Stimulated activated CD4-positive, alpha-beta T cell treated with anti-CD3 and anti-CD28 coated beads, Interleukin-12 subunit alpha, Interleukin-12 subunit beta, amount 100 ng/mL, for 4 hours (primary cell): ENCODE measurements around the gene ANGPT4.
"Not testable (repeated sequence)": the region's sequence is repeated elsewhere in the genome, so short reads cannot be mapped to it uniquely, and the experiment has no call there.

Source experiments
- DNase-seq: peaks from one replicate; pipeline ENCODE4 v3.0.0-alpha.2; 2020

Gene ANGPT4

DNA sequence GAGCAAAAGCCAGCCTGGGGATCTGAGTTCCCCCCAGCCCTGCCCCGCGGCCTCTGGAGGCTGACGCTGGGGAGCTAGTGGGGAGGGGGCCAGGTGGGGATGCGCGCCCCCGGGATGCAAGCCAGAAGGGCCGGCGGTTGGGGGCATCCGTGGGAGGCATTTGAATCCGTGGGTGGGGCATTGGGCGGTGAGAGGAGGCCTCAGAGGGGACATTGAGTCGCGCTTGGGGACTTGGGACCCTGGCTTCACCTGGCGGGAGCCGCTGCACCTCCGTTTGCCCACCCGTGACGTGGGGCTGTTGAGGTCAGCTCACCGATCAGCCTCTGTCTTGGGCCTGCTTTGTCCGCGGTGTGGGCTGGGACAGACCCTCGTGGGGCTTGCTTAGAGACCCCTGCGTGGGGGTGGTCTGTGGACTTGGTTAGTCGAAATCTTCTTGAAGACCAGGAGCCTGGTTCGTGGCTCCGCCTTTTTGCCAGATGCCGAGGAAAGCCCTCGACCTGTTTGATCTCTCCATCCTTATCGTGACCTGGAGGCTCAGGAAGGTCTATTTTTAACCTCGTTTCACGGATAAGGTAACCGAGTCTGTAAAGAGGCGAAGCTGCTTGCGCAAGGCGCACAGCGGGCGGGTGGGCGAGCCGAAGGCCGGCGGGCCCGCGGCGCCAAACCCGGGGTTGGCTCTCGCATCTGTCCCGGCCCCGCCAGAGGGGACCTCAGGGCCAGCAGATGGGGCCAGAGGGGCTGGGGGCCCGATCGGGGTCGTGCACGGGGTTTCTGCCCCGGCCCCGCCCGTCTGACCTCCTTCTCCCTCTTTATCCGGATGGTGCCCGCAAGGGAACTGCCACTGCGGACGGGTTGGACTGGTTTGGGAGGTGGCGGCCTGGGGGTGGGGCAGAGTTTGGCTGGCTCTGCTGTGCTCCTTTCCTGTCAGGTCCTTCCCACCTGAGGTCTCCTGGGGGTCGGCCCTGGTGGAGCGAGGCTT lies 74.3 kb downstream of the ANGPT4 start:
- no peak for DNase-seq

DNA sequence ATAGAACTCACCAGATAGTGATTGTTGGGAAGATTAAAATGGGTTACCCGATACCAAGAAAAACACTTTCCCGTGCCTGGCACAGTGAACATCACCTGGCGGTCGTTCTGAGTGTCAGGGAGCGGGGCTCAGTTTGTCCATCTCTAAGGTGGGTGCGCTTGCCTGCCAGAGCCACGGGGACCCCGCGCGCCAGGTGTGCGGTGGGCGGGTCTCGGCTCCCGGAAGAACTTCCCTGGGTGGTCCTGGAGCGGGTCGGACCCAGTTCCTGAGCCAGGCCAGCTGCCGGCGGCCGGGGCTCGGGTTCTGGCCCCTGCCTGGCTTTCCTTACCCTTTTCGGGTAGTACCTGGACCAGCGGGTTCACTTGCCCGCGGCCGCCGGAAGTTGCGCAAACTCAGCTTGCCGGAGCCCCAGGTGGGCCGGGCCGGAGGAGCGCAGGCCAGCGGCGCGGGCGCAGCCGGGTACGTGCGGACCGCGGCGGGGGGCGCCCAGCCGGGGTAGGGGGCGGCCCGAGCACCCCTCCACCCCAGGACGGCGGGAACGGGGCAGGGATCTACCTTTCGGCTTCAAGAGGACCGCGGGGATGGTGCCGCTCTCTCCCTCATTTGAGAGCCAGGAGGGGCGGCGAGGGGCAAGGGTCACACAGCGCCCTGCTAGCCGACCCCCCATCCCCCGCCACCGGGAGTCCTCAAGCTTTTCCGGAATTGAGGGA lies 75.1 kb downstream of the ANGPT4 start:
- DNase-seq = no peak

DNA sequence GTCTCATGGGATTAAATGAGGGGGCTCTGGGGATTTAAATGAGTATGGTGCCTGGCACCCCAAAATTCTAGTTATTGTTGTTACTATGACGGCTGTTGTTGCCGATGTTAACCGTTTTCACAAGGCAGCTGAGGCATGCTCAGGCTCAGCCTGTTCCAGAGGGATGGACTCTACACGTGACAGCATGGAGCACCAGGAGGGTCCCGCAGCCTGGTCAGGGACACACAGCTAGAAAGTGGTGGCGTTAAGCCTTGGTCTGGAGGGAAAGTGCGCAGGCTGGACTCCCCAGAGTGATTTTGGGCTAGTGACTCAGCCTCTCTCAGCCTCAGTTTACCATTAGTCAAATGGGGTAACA lies 75.7 kb downstream of the ANGPT4 start:
- DNase-seq = no peak

DNA sequence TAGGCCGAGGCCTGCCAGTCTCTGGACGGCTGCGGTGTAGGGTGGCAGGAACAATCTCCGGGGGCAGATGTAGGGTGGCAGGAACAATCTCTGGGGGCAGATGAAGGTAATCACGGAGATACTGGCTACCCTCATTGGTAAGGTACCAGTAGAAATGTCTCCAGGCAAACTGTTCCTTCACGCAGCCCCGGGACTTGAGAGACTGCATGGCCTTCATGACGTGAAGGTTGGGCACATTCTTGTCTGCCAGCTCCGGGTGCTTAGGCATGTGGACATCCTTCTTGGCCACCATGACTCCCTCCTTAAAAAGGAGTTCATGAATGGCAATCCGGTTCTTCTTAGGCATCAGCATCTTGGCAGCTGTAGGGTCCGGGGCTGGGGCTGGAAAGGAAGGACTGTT lies 76.5 kb downstream of the ANGPT4 start:
- DNase-seq = no peak

DNA sequence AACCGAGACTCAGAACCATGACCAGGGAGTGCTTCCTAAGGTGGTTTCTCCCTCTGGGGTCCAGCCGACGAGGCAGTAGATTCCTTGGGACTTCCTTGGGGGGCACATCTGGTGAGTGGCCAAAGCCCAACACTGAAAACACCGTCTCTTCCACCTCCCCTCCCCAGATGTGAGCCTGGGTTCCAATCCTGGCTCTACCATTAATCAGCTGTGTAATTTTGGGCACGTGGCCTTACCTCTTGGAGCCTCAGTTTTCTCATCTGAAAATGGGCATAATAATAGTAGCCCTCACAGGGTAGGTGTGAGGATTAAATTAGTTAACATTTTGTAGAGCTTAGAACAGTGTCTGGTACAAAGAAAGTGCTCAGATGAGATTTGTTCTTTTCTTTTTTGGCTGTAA lies 77.1 kb downstream of the ANGPT4 start:
- DNase-seq = no peak

DNA sequence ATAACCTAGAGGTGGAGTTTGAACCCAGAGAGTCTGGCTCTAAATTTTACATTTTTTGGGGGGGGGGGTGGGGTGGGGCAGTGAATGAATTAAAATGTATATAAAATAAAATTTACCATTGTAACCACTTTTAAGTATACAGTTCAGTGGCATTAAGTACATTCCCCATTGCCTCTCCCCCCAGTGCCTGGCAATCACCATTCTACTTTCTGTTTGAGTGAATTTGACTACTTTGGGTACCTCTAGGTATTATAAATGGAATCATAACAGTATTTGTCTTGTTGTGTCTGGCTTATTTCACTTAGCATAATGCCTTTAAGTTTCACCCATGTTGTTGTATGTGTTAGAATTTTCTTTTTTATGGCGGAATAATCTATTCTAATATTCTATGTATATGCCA lies 79.9 kb downstream of the ANGPT4 start:
- DNase-seq = no peak

DNA sequence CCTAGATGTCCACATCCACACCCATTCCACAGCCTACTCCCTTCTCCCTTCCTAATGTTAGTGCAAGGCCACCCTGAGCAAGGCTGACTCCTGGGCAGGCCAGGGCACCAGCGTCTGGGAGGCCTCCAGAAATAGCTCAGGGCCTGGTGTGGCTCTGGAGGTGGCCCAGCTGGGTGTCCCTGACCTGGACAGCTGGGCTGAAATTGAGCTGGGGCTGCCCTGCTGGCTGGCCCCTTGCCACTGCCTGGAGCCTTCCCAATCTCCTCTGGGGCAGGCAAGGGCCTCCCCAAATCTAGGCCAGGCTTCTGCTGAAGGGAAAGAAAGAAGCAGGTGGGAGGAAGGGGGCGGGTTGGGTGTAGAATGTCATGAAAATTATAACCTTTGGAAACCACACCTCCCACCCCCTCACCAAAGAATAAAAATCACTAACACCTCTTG lies 80.5 kb downstream of the ANGPT4 start:
- DNase-seq = no peak

DNA sequence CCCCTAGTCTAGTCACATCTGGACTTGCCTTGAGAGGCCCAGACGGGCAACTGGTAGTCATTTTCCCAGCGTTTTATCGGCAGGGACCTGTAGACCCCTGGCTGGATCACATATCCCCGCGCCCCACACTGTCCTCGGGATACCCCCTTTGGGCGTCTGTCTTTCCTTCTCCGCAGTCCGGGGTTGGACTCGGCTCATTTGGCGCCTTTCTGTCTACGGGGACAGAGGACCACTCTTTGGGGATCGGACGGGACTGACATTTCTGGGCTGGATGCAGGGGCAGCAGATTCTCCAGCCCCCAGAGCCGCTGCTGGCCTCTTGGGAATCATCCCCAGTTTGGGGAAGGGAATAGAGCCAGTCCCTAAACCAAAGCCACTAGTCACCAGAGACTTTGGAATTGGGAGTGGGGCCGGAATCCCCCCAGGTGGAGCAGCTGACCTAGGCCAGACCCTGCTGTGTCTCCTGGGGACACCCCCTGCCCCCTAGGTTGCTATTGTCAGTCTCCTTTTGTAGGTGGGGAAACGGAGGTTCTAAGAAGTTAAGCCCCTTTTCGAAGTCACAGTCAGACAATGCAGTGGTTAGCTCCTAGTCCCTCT lies 81.9 kb downstream of the ANGPT4 start:
- DNase-seq = no peak

DNA sequence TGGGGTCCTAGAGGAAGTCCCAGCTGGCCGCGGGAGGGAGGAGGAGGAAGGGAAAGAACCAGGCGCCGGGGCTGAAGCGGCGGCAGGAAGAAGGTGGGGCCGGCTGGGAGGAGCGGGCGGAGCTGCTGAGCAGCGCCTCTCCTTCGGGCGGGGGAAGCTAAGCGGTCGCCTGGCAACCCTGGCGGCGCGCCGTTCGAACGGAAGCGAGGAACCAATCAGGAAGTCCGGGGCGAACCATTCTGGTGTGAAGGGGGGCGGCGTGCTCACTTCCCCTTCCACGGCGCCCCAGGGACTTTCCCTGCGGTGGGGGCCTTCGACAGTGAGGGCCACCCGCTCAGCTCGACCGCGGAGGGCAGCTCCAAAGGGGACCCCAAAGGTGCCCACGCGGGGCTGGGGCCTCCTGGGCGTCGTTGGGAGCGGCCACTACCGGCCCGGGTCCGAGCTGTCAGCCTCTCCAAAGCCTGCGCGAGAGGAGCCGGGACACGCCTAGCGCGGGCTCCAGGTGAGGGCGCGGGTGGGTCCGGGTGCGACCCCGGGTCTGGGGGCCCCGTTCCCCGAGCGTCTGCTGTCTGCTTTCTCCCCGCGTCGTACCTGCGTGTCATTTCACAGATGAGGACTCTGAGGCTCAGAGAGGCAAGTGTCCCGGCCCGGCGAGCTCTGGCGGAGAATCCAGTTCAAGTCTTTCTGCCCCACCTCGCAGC lies 82.5 kb downstream of the ANGPT4 start, which contains the start of gene FAM110A:
TSS of gene FAM110A (plus strand) at position 266 of the 701 bp plus-strand sequence. CDS start 11,090 bp downstream, outside the sequence.
- DNase-seq = peak; percentile 91

DNA sequence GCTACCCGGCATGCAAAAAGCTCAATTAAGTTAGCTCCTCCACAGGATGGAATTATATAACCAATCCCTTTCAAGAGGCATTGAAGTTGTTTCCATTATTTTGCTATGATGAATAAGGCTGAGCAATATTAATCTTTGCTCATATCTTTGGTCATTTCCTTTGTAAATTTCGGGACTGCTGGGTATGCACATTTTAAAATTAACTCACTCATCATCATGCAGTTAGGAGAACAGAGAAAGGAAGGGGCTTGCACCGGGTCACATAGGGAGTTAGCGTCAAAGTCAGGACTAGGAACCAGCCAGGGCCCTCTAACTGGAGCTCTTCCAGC lies 83.0 kb downstream of the ANGPT4 start:
- no peak for DNase-seq

DNA sequence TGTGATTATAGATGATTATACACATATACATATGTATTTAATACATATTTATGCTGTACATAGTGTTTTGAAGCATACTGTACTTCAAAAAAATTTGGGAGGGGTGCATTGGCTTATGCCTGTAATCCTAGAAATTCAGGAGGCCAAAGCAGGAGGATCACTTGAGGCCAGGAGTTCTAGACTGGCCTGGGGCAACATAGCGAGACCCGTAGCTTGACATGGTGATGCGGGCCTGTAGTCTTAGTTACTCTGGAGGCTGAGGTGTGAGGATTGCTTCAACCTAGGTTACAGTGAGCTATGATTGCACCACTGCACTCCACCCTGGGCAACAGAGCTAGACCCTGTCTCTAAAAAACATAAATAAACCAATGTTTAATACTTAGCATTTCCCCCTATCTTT lies 84.2 kb downstream of the ANGPT4 start:
- DNase-seq = no peak

DNA sequence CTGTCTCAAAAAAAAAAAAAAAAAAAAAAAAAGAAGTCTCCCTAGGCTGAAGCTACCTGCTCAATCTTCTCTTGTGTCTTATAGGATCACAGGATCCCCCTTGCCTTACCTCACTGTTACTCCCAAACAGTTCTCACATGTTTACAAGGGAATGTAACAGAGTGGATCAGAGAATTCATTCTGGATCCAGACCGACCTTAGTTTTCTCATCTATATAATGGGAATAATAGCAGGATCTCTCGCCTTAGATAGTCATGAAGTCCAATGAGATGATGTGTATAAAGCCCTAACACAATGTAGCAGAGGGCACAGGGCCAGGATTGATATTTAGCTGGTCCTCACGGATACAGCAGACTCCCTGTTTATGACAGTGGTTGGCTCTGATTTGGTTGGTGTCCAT lies 84.9 kb downstream of the ANGPT4 start:
- no peak for DNase-seq

DNA sequence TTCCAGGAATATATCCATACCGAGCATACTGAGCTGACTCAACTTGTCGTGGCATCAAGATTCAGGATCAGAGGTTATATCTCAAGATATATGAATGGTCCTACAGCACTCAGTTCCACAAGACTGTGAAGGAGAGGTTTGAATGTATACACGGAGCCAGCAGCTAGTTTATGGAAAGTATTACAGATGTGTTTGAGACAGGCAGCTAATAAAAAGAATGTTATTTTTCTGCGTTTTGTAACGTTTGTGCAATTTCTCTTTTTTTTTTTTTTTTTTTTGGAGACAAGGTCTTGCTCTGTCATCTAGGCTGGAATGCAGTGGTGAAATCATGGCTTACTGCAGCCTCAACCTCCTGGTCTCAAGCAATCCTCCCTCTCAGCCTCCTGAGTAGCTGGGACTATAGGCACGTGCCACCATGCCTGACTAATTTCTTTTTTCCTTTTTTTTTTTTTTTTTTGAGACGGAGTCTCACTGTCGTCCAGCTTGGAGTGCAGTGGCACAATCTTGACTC lies 86.1 kb downstream of the ANGPT4 start:
- DNase-seq = no peak

DNA sequence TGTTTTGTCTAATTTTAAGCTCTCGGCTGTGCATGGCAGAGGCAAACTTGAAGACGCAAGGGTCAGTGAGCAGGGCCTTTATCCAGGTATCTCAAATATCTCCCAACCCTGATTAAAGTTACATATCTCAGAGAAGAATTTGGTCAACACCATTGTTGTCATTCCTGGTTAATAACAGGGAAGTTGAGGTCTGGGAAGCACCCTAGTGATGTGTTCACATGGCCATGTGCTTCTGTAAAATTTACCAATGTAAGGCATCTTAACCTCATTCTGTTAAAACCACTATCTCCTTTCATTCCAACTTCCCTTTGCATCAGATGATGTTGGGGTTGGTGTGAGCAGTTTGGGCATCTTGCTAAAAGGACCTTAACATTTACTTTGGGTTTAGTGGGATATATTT lies 86.6 kb downstream of the ANGPT4 start:
- no peak for DNase-seq

DNA sequence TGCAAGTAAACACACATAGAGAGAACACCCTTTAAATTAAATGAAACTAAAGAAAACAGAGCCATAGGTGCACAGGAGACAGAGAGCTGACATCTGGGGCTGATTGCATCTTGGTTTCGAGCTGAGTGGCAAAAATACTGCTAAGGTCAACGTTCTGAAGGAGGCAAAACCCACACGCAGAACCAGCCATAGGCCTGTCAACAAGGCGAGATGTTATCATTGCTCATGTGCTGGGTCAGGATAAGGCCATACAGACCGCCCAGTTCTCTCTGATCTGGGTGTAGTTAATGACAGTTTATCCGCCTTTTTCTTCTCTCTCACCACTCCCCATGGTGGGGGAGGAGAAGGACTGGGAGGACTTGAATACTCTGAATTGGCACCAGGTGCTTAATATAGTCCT lies 87.1 kb downstream of the ANGPT4 start:
- no peak for DNase-seq

DNA sequence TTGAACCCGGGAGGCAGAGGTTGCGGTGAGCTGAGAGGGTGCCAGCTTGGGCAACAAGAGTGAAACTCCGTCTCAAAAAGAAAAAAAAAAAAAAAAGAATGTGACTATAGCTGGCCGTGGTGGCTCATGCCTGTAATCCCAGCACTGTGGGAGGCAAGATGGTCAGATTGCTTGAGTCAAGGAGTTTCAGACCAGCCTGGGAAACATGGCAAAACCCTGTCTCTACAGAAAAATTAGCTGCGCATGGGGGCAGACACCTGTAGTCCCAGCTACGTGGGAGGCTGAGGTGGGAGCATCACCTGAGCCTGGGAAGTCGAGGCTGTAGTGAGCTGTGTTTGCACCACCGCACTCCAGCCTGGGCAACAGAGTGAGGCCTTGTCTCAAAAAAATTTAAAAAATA lies 88.2 kb downstream of the ANGPT4 start:
- DNase-seq = not testable (repeated sequence)

DNA sequence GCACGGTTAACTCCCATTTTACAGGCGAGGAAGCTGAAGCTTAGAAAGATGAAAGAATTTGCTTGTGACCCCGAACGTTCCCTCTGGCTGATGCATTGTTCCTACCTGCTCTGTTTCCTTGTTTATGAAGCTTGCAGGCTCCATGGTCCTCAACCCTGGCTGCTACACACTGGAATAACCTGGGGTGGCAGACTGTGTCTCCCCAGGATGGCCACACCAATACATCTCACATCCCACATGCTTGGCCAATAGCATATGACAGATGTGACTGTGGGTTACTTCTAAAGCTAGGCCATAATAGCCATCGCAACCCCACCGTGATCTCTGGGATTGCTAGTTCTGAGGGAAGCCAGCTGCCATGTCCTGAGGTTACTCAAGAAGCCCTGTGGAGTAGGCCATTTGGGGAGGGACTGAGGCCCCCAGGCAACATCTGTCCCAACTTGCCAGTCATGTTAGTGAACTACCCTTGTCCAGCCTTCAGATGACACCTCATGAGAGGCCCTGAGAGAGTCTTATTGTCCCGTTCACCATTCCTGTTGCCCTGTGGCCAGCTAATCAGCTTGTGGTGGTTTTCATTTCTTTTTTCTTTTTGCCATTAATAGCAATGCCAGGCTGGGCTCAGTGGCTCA lies 89.3 kb downstream of the ANGPT4 start:
- no peak for DNase-seq

DNA sequence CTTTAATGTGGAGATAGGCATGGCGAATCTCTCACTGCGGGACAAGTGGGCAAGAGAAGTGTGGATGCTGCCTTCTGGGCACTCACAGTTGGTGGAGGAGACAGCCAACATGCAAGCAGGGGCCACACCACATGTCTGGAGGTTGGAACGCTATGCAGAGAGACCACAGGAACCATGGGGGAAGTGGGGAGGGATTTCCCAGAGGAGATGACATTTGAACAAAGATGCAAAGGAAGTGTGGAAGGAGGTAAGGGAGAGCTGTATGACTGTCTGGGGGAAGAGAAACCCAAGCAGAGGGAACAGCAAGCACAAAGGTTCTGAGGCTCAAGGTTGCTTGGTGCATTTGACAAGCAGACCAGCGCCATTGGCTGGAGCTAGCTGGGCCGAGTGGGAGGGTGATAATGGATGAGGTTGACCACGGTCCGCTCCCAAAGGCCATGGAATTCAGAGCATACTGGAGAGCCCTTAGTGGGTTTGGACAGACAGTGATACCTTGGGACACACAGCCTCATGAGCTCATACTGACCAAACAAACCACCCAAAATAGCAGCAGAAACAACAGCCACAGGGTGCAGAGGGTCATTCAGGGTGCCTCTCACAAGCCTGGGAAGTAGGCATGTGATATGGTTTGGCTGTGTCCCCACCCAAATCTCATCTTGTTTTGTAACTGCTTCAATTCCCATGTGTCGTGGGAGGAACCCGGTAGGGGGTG lies 90.3 kb downstream of the ANGPT4 start:
- DNase-seq = no peak

DNA sequence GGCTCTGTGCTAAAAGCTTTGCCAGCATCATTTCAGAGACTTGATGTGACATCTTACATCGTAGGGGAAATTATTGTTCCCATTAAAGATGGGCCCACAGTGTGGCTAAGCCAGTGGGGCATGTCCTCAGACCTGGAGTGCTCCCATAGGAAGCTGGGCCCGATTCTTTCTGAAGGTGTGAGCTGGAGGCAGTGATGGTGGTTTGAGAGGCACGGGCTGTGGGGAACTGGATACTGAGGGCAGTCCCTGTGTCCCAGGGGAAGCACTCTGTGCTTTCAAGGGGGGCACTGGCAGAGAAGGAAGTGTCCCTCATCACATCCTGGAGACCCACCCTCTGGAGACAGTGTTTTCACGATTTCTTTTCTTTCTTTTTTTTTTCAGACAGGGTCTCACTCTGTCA lies 91.2 kb downstream of the ANGPT4 start:
- DNase-seq = no peak

DNA sequence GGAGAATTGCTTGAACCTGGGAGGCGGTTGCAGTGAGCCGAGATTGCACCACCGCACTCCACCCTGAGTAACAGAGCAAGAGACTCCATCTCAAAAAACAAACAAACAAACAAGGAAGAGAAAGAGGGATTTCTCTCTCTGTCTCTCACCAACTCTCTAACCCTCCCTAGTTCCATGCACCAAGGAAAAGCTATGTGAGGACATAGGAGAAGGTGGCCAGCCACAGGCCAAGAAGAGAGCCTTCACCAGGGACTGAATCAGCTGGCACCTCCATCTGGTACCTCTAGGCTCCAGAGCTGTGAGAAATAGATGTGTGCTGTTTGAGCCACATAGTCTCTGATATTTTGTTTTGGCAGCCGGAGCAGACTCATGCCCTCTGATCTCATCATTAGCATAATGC lies 91.6 kb downstream of the ANGPT4 start:
- DNase-seq = no peak

DNA sequence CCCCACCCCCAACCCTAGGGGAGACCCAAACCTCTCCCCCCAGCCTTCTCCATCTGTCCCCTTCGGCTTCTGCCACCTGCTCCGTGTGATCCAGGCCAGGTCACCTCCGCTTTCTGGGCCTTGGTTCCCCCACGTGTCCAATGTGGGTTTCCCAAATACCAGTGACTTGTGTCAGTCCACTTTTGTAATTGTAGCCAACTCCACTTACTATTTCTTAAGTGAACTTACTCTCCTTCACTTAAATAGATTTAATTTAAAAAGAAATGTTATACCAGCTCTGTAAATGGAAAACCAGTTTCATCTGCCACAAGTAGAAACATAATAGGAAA lies 92.6 kb downstream of the ANGPT4 start:
- DNase-seq = no peak
